K562 (cell line): Measurements from ENCODE around the gene G6PC3. TPM values are rescaled to one million over a fixed set of nuclear protein-coding genes. Genes with fewer than 3 reads are reported as not detected.

Experiments used
- CEBPG ChIP-seq, 3 experiments: fragments of 200-800 bp in 1 of 3; sonication (Bioruptor generic) in 1 of 3; sonication (generic) in 1 of 3; formaldehyde crosslinking in 1 of 3; IDR thresholded peaks in 2 of 3; conservative IDR thresholded peaks in 1 of 3; 2 replicates each; pipeline versions ENCODE4 v1.6.1 to v1.8.0; 2016 to 2022; ENCODE audit warnings: missing compliant biosample characterization in 2 of 3, missing genetic modification characterization in 2 of 3, mild to moderate bottlenecking in 1 of 3, missing genetic modification reagents in 1 of 3
- DPF2 ChIP-seq: fragments of 450-650 bp; IDR thresholded peaks from 2 replicates; pipeline ENCODE4 v1.6.1; 2016
- KDM1A ChIP-seq, 2 experiments: fragments of 450-650 bp; IDR thresholded peaks; 2 replicates each; pipeline ENCODE4 v1.6.1; 2016; ENCODE audit warnings: mild to moderate bottlenecking in 2 of 2
- NFIC ChIP-seq: fragments of 450-650 bp; IDR thresholded peaks from 2 replicates; pipeline ENCODE4 v1.6.1; 2017; ENCODE audit warnings: mild to moderate bottlenecking, inconsistent platforms
- NR4A1 ChIP-seq, 2 experiments: fragments of 250-450 bp in 1 of 2; fragments of 450-650 bp in 1 of 2; sonication (Bioruptor Pico) in 1 of 2; IDR thresholded peaks; 2 replicates each; pipeline versions ENCODE4 v1.4.0 to v1.6.1; 2016 to 2020; ENCODE audit warnings: mild to moderate bottlenecking in 2 of 2, missing compliant biosample characterization in 1 of 2, missing genetic modification characterization in 1 of 2, moderate library complexity in 1 of 2
- POU5F1 ChIP-seq: fragments of 150-350 bp; IDR thresholded peaks from 2 replicates; pipeline ENCODE4 v1.6.1; 2014; ENCODE audit warnings: borderline replicate concordance, low read length, low read depth, mild to moderate bottlenecking; ENCODE audit not compliant: partially characterized antibody
- YY1 ChIP-seq, 3 experiments: IDR thresholded peaks; 2 replicates each; pipeline ENCODE4 v1.6.1; 2011; ENCODE audit warnings: low read length in 2 of 3, mild to moderate bottlenecking in 2 of 3, moderate library complexity in 2 of 3, borderline replicate concordance in 1 of 3, control low read depth in 1 of 3, low read depth in 1 of 3; ENCODE audit not compliant: insufficient read depth in 3 of 3, insufficient replicate concordance in 2 of 3, control insufficient read depth in 1 of 3, insufficient read length in 1 of 3; ENCODE audit errors: extremely low read depth in 1 of 3
- polyA plus RNA-seq, 8 experiments: library from polyadenylated mRNA; depleted of rRNA in 4 of 8; stranded (reverse) in 5 of 8; unstranded in 3 of 8; fragments of >200 nt; fragmentation: Nextera tagmentation in 2 of 8; fragmentation: Illumina TruSeq in 1 of 8; extraction: Ambion mirVana in 2 of 8; extraction: Trizol in 1 of 8; gene quantifications; 2 replicates each; pipeline versions ENCODE4 v1.2.1 to v1.2.3, GENCODE V29; 2011 to 2014; ENCODE audit warnings: inconsistent platforms in 1 of 8, missing spikeins in 1 of 8
- total RNA-seq, 7 experiments: library from RNA; depleted of rRNA in 6 of 7; stranded (reverse); fragments of >200 nt in 6 of 7; fragmentation: Illumina TruSeq in 2 of 7; extraction: Trizol in 2 of 7; gene quantifications; 2 replicates each; pipeline versions ENCODE4 v1.2.1 to v1.2.3, GENCODE V29; 2011 to 2021; ENCODE audit warnings: low replicate concordance in 1 of 7
- TF ChIP-seq, protein P1 (sequence below): fragments of 450-650 bp; formaldehyde crosslinking; IDR thresholded peaks from 2 replicates; pipeline ENCODE4 v1.4.0; 2022; ENCODE audit warnings: missing genetic modification characterization
- TF ChIP-seq, protein P2 (sequence below): sonication (generic); formaldehyde crosslinking; IDR thresholded peaks from 2 replicates; pipeline ENCODE4 v1.8.0; 2022; ENCODE audit warnings: mild to moderate bottlenecking, missing genetic modification reagents
- TF ChIP-seq, protein P3 (sequence below), 3 experiments: fragments of 200-800 bp in 1 of 3; sonication (Bioruptor generic) in 1 of 3; sonication (generic) in 1 of 3; formaldehyde crosslinking in 1 of 3; IDR thresholded peaks; 2 replicates each; pipeline versions ENCODE4 v1.6.1 to v1.8.0; 2016 to 2022; ENCODE audit warnings: mild to moderate bottlenecking in 2 of 3, missing compliant biosample characterization in 2 of 3, missing genetic modification characterization in 2 of 3, missing genetic modification reagents in 1 of 3
- TF ChIP-seq, protein P4 (sequence below): sonication (generic); formaldehyde crosslinking; IDR thresholded peaks from 2 replicates; pipeline ENCODE4 v1.8.0; 2022; ENCODE audit warnings: mild to moderate bottlenecking, missing genetic modification reagents
- TF ChIP-seq, protein P5 (sequence below): fragments of 450-650 bp; conservative IDR thresholded peaks from 2 replicates; pipeline ENCODE4 v1.6.1; 2016; ENCODE audit warnings: missing genetic modification characterization, low read depth, mild to moderate bottlenecking, control low read depth, missing compliant biosample characterization

The G6PC3 gene
- total and polyA plus RNA-seq, 9 of the 15 experiments (the other 6 are each of a cell fraction or from before 2014, with no cell fraction given), result 10.4 to 57.8 (median 31.1) TPM

DNA sequence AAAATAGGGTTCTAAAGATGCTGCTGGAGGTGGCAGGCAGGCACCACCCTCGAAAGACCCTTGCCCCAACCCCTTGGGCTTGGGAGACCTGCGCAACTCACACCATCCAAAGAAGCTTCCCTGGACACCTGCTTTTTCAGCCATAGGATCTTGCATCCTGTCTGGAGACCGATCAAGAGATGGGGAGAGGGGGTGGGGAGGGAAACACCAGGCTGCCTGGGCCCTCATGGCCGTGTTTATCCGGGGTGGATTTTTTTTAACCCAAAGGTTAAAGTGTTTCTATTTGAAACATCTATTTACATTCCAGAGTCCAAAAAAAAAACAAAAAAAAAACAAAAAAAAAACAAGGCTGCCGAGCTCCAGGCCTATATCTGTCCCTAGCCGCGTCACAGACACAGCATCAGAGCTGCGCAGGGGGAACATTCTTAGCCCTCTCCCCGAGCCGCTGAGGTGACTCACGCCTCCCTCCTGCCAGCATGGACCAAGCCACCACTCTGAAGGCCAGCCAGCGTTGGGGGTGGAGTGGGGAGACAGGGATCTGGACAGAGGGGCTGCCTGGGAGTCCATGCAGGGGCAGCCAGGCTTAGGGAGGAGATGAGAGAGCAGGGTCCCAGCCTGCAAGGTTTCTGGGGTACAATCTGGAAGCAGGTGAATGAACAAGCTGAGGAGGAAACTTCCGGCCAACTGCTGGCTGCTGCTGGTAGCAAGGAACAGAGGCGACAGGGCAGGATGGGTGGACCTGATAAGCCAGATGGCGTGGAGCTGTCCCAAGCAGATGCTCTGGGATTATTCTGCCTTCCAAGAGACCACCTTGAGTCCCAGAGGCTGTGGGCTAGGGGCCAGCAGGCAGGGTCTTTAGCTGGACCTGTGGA, 38.1 kb downstream of the G6PC3 start (continued):
- TF ChIP-seq KDM1A (IDR thresholded peaks at IDR 0.05) (0 out of 4 replicates have a peak, but pooled peaks of 1 of the 2 experiments have one; percentile 19), DPF2 (peak; percentile 56; the same call in 1 of the 2 replicates), NFIC (peak; percentile 28), NR4A1 (CRISPR knock-in tag; IDR thresholded peaks at IDR 0.05) (no peak), NR4A1 (tag; IDR thresholded peaks at IDR 0.05) (no peak), POU5F1 (no peak), CEBPG (CRISPR knock-in tag; IDR thresholded peaks at IDR 0.05) (0 out of 2 replicates have a peak, but pooled peaks have one; percentile 5), CEBPG (tag; conservative IDR thresholded peaks at IDR 0.05 in 1 of 2, IDR thresholded peaks at IDR 0.05 in 1 of 2) (no peak), YY1 (IDR thresholded peaks at IDR 0.05; ENCODE audit: borderline replicate concordance in 1 of 3, control insufficient read depth in 1 of 3, extremely low read depth in 1 of 3, insufficient read depth in 3 of 3, insufficient read length in 1 of 3, insufficient replicate concordance in 2 of 3, low read depth in 1 of 3, low read length in 2 of 3) (no peak)
- TF ChIP-seq, protein P1, sequence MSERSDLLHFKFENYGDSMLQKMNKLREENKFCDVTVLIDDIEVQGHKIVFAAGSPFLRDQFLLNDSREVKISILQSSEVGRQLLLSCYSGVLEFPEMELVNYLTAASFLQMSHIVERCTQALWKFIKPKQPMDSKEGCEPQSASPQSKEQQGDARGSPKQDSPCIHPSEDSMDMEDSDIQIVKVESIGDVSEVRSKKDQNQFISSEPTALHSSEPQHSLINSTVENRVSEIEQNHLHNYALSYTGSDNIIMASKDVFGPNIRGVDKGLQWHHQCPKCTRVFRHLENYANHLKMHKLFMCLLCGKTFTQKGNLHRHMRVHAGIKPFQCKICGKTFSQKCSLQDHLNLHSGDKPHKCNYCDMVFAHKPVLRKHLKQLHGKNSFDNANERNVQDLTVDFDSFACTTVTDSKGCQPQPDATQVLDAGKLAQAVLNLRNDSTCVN (CRISPR knock-in tag), result no peak
- TF ChIP-seq, protein P2, sequence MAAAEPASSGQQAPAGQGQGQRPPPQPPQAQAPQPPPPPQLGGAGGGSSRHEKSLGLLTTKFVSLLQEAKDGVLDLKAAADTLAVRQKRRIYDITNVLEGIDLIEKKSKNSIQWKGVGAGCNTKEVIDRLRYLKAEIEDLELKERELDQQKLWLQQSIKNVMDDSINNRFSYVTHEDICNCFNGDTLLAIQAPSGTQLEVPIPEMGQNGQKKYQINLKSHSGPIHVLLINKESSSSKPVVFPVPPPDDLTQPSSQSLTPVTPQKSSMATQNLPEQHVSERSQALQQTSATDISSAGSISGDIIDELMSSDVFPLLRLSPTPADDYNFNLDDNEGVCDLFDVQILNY, result no peak
- TF ChIP-seq, protein P3, sequence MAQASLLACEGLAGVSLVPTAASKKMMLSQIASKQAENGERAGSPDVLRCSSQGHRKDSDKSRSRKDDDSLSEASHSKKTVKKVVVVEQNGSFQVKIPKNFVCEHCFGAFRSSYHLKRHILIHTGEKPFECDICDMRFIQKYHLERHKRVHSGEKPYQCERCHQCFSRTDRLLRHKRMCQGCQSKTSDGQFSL (CRISPR knock-in tag; IDR thresholded peaks at IDR 0.05), result no peak
- TF ChIP-seq, protein P3 (tag; IDR thresholded peaks at IDR 0.05), result no peak
- TF ChIP-seq, protein P4, sequence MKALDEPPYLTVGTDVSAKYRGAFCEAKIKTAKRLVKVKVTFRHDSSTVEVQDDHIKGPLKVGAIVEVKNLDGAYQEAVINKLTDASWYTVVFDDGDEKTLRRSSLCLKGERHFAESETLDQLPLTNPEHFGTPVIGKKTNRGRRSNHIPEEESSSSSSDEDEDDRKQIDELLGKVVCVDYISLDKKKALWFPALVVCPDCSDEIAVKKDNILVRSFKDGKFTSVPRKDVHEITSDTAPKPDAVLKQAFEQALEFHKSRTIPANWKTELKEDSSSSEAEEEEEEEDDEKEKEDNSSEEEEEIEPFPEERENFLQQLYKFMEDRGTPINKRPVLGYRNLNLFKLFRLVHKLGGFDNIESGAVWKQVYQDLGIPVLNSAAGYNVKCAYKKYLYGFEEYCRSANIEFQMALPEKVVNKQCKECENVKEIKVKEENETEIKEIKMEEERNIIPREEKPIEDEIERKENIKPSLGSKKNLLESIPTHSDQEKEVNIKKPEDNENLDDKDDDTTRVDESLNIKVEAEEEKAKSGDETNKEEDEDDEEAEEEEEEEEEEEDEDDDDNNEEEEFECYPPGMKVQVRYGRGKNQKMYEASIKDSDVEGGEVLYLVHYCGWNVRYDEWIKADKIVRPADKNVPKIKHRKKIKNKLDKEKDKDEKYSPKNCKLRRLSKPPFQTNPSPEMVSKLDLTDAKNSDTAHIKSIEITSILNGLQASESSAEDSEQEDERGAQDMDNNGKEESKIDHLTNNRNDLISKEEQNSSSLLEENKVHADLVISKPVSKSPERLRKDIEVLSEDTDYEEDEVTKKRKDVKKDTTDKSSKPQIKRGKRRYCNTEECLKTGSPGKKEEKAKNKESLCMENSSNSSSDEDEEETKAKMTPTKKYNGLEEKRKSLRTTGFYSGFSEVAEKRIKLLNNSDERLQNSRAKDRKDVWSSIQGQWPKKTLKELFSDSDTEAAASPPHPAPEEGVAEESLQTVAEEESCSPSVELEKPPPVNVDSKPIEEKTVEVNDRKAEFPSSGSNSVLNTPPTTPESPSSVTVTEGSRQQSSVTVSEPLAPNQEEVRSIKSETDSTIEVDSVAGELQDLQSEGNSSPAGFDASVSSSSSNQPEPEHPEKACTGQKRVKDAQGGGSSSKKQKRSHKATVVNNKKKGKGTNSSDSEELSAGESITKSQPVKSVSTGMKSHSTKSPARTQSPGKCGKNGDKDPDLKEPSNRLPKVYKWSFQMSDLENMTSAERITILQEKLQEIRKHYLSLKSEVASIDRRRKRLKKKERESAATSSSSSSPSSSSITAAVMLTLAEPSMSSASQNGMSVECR, result 0 out of 2 replicates have a peak, but pooled peaks have one; percentile 44
- TF ChIP-seq, protein P5, sequence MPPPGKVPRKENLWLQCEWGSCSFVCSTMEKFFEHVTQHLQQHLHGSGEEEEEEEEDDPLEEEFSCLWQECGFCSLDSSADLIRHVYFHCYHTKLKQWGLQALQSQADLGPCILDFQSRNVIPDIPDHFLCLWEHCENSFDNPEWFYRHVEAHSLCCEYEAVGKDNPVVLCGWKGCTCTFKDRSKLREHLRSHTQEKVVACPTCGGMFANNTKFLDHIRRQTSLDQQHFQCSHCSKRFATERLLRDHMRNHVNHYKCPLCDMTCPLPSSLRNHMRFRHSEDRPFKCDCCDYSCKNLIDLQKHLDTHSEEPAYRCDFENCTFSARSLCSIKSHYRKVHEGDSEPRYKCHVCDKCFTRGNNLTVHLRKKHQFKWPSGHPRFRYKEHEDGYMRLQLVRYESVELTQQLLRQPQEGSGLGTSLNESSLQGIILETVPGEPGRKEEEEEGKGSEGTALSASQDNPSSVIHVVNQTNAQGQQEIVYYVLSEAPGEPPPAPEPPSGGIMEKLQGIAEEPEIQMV (tag), result no peak
